Activated T-helper 2 cell treated with anti-CD3 and anti-CD28 coated beads, Interferon-gamma antibody, Interleukin-2, Interleukin-4, amounts not matched to agents 10 μg/mL and 5 μg/mL and 100 μg/mL, durations not matched to agents 14 hours and 24 hours and 36 hours (primary cell): ENCODE measurements around the gene SMIM23. TPM values are rescaled to one million over a fixed set of nuclear protein-coding genes. Genes with fewer than 3 reads are reported as not detected.

Source experiments
- DNase-seq: peaks from one replicate; pipeline ENCODE4 v3.0.0; 2021; ENCODE audit warnings: low spot score
- H3K27ac Mint-ChIP-seq: one replicate; pipeline ENCODE4 v1.8.0; 2021; ENCODE audit warnings: mixed read lengths
- H3K27me3 Mint-ChIP-seq: one replicate; pipeline ENCODE4 v1.8.0; 2021; ENCODE audit warnings: low read depth, mixed read lengths
- H3K36me3 Mint-ChIP-seq: one replicate; pipeline ENCODE4 v1.8.0; 2021; ENCODE audit warnings: low read depth, mixed read lengths
- H3K4me1 Mint-ChIP-seq: one replicate; pipeline ENCODE4 v1.8.0; 2021; ENCODE audit warnings: low read depth, mixed read lengths
- H3K4me3 Mint-ChIP-seq: one replicate; pipeline ENCODE4 v1.8.0; 2021; ENCODE audit warnings: low read depth, mild to moderate bottlenecking, moderate library complexity, mixed read lengths
- H3K9me3 Mint-ChIP-seq: one replicate; pipeline ENCODE4 v1.8.0; 2021; ENCODE audit warnings: mixed read lengths
- intact Hi-C: fragments of 100-400 bp; cut with micrococcal nuclease; formaldehyde crosslinking; loops from one replicate; pipeline ENCODE4 v1.15.1; 2023
- total RNA-seq: library from RNA; stranded (reverse); gene quantifications from 2 replicates; pipeline ENCODE4 v1.2.3, GENCODE V29; 2022

Gene SMIM23
- not detected in 2 replicates for total RNA-seq

DNA sequence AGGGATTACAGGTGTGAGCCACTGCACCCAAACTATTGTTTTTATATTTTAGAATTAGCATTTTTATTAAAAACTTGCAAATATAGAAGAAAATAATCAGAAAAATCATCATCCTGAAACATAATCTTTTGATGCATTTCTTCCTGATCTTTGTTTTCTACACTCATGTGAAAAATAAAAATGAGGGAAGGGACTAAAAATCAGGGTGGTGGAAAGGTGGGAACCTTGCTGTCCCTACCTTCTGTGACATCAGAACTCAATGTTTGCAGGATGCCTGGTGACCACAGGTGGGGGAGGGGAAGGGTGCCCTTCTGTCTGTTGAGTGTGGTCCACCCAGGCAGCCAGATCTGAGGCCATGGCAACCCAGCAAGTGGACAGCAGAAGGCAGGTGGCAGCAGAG, at the start of gene SMIM23:
Gene SMIM23, plus strand, starts transcription at position 301 of the 400 bp plus-strand sequence. Its CDS starts 55 bp downstream, at position 356.
- Mint-ChIP-seq H3K9me3 (no peaks in the 10 kb centered on the region), H3K4me3 (no peak within 1 kb of the TSS), H3K4me1 (no peaks in the 10 kb centered on the region), H3K27ac (no peak within 1 kb of the TSS), H3K27me3 (peaks cover 2% of the 10 kb centered on the region), H3K36me3 (no peaks in the 10 kb centered on the region)
- intact Hi-C loops = no loop called here
- DNase-seq = no peak

GRCh38 chr5:171736976-171737891, 48.4 kb upstream of the SMIM23 start:
- no peaks in the 10 kb centered on the region for H3K27me3 Mint-ChIP-seq
- intact Hi-C loops = no loop called here
- no peak overlapping the region for H3K27ac Mint-ChIP-seq
- no peaks in the 10 kb centered on the region for H3K4me1 Mint-ChIP-seq
- no peaks in the 10 kb centered on the region for H3K36me3 Mint-ChIP-seq
- no peaks in the 10 kb centered on the region for H3K9me3 Mint-ChIP-seq
- no peak for DNase-seq
- H3K4me3 Mint-ChIP-seq = no peak overlapping the region

DNA sequence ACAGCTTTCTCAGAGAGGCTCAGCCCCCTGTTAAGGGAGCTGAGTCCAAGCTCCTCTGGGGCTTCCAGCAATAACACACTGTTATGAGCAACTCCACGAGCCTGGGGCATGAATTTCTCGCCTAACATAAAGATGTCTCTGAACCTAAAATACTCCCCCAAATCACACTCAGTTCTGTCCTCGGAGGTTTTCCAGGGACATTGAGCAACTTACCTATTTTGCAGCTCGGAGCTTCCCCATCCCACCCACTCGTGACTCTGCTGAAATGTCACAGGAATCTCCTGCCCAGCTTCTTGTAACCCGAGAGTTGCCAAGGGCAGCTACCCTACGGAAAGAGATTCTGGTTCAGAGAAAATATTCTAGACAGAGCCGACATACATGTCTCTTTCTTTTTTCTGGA, 47.1 kb upstream of the SMIM23 start:
- Mint-ChIP-seq H3K9me3 (no peaks in the 10 kb centered on the region), H3K27me3 (no peaks in the 10 kb centered on the region), H3K4me1 (no peaks in the 10 kb centered on the region), H3K4me3 (no peak overlapping the region), H3K36me3 (no peaks in the 10 kb centered on the region), H3K27ac (no peak overlapping the region)
- DNase-seq = no peak
- intact Hi-C loops = no loop called here

- no peak overlapping the region for H3K4me3 Mint-ChIP-seq
- H3K27ac Mint-ChIP-seq = no peak overlapping the region
- H3K27me3 Mint-ChIP-seq = no peaks in the 10 kb centered on the region
- H3K4me1 Mint-ChIP-seq = no peaks in the 10 kb centered on the region
- intact Hi-C loops = no loop called here
- no peak for DNase-seq
- H3K36me3 Mint-ChIP-seq = no peaks in the 10 kb centered on the region
- no peaks in the 10 kb centered on the region for H3K9me3 Mint-ChIP-seq
Measured at GRCh38 chr5:171739271-171739670, 46.3 kb upstream of the SMIM23 start.

DNA sequence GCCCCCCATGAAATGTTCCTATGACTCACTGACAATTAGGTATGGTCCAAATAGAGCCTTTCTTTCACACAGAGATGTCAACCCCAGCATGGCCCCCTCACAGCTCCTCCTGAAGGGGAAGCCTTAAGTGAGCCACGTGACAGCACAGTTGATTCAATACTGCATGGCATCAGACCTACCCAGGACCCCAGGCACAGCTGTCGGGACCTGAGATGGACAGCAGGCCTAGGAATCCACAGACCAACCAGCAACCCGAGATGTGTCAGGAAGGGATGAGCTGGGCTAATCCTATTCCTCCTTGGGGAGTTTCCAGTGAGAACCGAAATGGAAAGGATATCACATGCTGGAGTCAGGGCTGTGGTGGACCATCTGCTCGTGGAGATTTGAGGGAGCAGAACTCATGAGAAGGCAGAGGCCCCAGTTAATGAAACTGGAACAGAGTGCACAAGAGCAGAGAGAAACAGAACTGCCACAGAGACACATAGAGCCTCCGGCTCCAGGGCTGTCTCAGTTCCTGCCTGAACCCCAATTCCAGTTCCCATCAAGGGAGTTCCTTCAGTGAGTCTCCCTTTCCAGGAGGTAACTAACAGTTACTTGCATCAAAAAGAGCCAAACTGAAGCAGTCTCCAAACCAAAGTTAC, 42.1 kb upstream of the SMIM23 start:
- no peaks in the 10 kb centered on the region for H3K9me3 Mint-ChIP-seq
- H3K4me1 Mint-ChIP-seq = no peaks in the 10 kb centered on the region
- H3K36me3 Mint-ChIP-seq = no peaks in the 10 kb centered on the region
- no peak overlapping the region for H3K4me3 Mint-ChIP-seq
- no peak for DNase-seq
- H3K27ac Mint-ChIP-seq = no peak overlapping the region
- intact Hi-C loops = no loop called here
- peaks cover 2% of the 10 kb centered on the region for H3K27me3 Mint-ChIP-seq

GRCh38 chr5:171744264-171744663, 41.4 kb upstream of the SMIM23 start:
- Mint-ChIP-seq H3K36me3 (no peaks in the 10 kb centered on the region), H3K4me3 (no peak overlapping the region), H3K27me3 (peaks cover 2% of the 10 kb centered on the region), H3K4me1 (no peaks in the 10 kb centered on the region), H3K9me3 (no peaks in the 10 kb centered on the region), H3K27ac (no peak overlapping the region)
- intact Hi-C loops = no loop called here
- no peak for DNase-seq

DNA sequence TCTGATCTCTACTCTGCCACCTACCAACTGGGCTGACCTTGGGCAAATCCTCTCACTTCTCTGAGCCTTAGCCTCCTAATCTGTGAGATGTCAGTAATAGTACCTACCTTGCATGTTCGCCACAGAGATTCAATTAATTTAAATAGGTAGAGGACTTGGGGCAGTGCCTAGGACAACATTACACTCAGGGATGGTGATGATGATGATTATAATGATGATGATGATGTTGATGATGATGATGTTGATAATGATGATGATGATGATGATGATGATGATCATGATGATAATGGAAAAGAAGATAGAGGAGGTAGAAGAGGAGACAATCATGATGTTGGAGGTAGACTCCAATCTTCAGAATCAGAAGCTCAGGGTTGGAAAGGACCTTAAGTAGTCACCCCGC, 40.7 kb upstream of the SMIM23 start:
- Mint-ChIP-seq H3K4me1 (no peaks in the 10 kb centered on the region), H3K9me3 (no peaks in the 10 kb centered on the region), H3K36me3 (no peaks in the 10 kb centered on the region), H3K27ac (no peak overlapping the region), H3K27me3 (peaks cover 2% of the 10 kb centered on the region), H3K4me3 (no peak overlapping the region)
- intact Hi-C loops = no loop called here
- no peak for DNase-seq

GRCh38 chr5:171745602-171746001, 40.0 kb upstream of the SMIM23 start:
- H3K36me3 Mint-ChIP-seq = no peaks in the 10 kb centered on the region

GRCh38 chr5:171747061-171747859, 38.4 kb upstream of the SMIM23 start:
- H3K27me3 Mint-ChIP-seq = peaks cover 2% of the 10 kb centered on the region
- intact Hi-C loops = no loop called here
- H3K4me3 Mint-ChIP-seq = no peak overlapping the region
- no peak overlapping the region for H3K27ac Mint-ChIP-seq
- no peaks in the 10 kb centered on the region for H3K4me1 Mint-ChIP-seq
- no peaks in the 10 kb centered on the region for H3K36me3 Mint-ChIP-seq
- H3K9me3 Mint-ChIP-seq = no peaks in the 10 kb centered on the region
- no peak for DNase-seq

More at GRCh38 chr5:171745602-171746001, 40.0 kb upstream of the SMIM23 start:
- no peaks in the 10 kb centered on the region for H3K9me3 Mint-ChIP-seq
- H3K27me3 Mint-ChIP-seq = peaks cover 2% of the 10 kb centered on the region
- intact Hi-C loops = no loop called here
- H3K4me1 Mint-ChIP-seq = no peaks in the 10 kb centered on the region
- H3K4me3 Mint-ChIP-seq = no peak overlapping the region
- no peak overlapping the region for H3K27ac Mint-ChIP-seq
- DNase-seq = no peak

DNA sequence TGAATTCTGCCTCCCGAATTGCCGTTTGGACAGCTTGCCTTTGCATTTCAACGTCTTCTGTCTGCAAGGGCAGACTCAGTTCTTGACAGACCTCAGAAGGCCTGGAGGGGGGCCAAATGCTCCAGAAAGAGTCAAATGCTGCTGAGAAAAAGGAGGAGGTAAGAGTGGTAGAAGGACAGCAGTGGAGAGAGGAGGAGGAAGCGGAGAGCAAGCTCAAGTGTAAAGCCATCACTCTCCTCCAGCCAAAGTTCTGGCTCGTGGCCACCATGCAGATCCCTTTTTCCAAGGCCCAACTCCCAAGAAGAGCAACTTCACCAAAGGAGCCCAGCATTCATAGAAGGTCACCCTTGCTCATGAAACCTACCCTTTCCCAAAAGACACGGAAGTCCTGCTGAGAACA, 36.9 kb upstream of the SMIM23 start:
- Mint-ChIP-seq H3K4me1 (no peaks in the 10 kb centered on the region), H3K36me3 (no peaks in the 10 kb centered on the region), H3K27me3 (peaks cover 2% of the 10 kb centered on the region), H3K4me3 (no peak overlapping the region), H3K27ac (no peak overlapping the region), H3K9me3 (no peaks in the 10 kb centered on the region)
- intact Hi-C loops = no loop called here
- no peak for DNase-seq

GRCh38 chr5:171749365-171749764, 36.3 kb upstream of the SMIM23 start:
- intact Hi-C loops = no loop called here
- H3K4me3 Mint-ChIP-seq = no peak overlapping the region
- H3K4me1 Mint-ChIP-seq = no peaks in the 10 kb centered on the region
- H3K27ac Mint-ChIP-seq = no peak overlapping the region
- DNase-seq = no peak
- H3K27me3 Mint-ChIP-seq = peaks cover 2% of the 10 kb centered on the region
- no peaks in the 10 kb centered on the region for H3K9me3 Mint-ChIP-seq
- no peaks in the 10 kb centered on the region for H3K36me3 Mint-ChIP-seq

DNA sequence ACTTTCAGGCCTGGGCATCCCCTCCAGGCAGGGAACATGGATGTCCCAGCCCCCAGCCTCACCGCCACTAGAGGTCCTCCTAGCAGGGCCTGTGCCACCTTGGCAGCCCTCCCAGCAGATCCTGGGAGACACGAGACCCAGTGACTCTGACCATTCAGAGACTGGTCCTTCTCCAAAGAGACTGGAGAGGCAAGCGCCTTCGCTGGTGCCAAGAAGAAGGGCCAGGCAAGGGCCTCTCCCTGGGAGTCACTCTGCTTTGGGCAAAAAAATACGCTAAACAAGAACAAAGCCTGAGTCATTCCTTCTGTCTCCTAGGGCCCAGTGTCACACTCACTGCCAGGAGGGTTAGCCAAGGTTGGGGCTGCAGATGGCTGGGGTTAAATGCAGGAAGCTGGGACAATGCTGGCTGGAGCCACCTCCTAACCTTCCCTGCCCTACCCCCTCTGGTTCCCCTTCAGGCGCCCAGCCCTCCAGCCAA, 35.3 kb upstream of the SMIM23 start:
- no peaks in the 10 kb centered on the region for H3K4me1 Mint-ChIP-seq
- no peaks in the 10 kb centered on the region for H3K36me3 Mint-ChIP-seq
- intact Hi-C loops = no loop called here
- no peak overlapping the region for H3K4me3 Mint-ChIP-seq
- no peak for DNase-seq
- no peaks in the 10 kb centered on the region for H3K27me3 Mint-ChIP-seq
- no peak overlapping the region for H3K27ac Mint-ChIP-seq
- no peaks in the 10 kb centered on the region for H3K9me3 Mint-ChIP-seq
